Smooth muscle cell (in vitro differentiated cells): ENCODE measurements around the gene BCAR1. TPM values are rescaled to one million over a fixed set of nuclear protein-coding genes. Genes with fewer than 3 reads are reported as not detected.

Source experiments
- DNase-seq: peaks from one replicate; lab custom pipeline; 2025; ENCODE audit not compliant: unreplicated experiment; lab: John Stamatoyannopoulos, UW
- H2AFZ ChIP-seq: fragments of 200-600 bp; sonication (generic); 2 replicates; pipeline ENCODE4 v1.6.0; 2016; ENCODE audit warnings: antibody characterized with exemption, low read depth, mild to moderate bottlenecking
- H3F3A ChIP-seq: fragments of 200-600 bp; sonication (generic); 2 replicates; pipeline ENCODE4 v1.6.0; 2017; ENCODE audit warnings: antibody characterized with exemption, low read depth
- H3K27ac ChIP-seq: fragments of 200-600 bp; sonication (generic); 2 replicates; pipeline ENCODE4 v1.5.1; 2016; ENCODE audit warnings: low read depth, mild to moderate bottlenecking
- H3K27me3 ChIP-seq: fragments of 200-600 bp; sonication (generic); 2 replicates; pipeline ENCODE4 v1.6.1; 2016; ENCODE audit warnings: low read depth, mild to moderate bottlenecking
- H3K36me3 ChIP-seq: fragments of 200-600 bp; sonication (generic); 2 replicates; pipeline ENCODE4 v1.5.1; 2016; ENCODE audit warnings: low read depth
- H3K4me1 ChIP-seq: fragments of 200-600 bp; sonication (generic); 2 replicates; pipeline ENCODE4 v1.5.1; 2016; ENCODE audit warnings: low read depth
- H3K4me2 ChIP-seq: fragments of 200-600 bp; sonication (generic); 2 replicates; pipeline ENCODE4 v1.6.0; 2016; ENCODE audit warnings: mild to moderate bottlenecking
- H3K4me3 ChIP-seq: fragments of 200-600 bp; sonication (generic); 2 replicates; pipeline ENCODE4 v1.5.1; 2016; ENCODE audit warnings: mild to moderate bottlenecking
- H3K79me2 ChIP-seq: fragments of 200-600 bp; sonication (generic); 2 replicates; pipeline ENCODE4 v1.6.0; 2016; ENCODE audit warnings: low read depth, mild to moderate bottlenecking
- H3K9ac ChIP-seq: fragments of 200-600 bp; sonication (generic); 2 replicates; pipeline ENCODE4 v1.6.0; 2016; ENCODE audit warnings: low read depth
- H3K9me3 ChIP-seq: fragments of 200-600 bp; sonication (generic); replicated peaks from 2 replicates; pipeline ENCODE4 v1.5.1; 2016; ENCODE audit warnings: low read depth
- H4K20me1 ChIP-seq: fragments of 200-600 bp; sonication (generic); 2 replicates; pipeline ENCODE4 v1.6.0; 2016; ENCODE audit warnings: low read depth
- CTCF ChIP-seq: fragments of 200-600 bp; sonication (generic); IDR thresholded peaks from 2 replicates; pipeline ENCODE4 v1.5.1; 2017; ENCODE audit warnings: borderline replicate concordance, mild to moderate bottlenecking, antibody characterized with exemption; ENCODE audit not compliant: insufficient read depth, poor library complexity, severe bottlenecking
- whole genome bisulfite sequencing: methylation state at CpG from one replicate; pipeline ENCODE4 v1.1.7; 2016; ENCODE audit warnings: low lambda C conversion rate; 5-methylcytosine and 5-hydroxymethylcytosine counted together
- polyA plus RNA-seq: library from polyadenylated mRNA; unstranded; fragments of >200 nt; fragmentation: Nextera tagmentation; extraction: Ambion mirVana; gene quantifications from 2 replicates; pipeline ENCODE4 v1.2.1, GENCODE V29; 2016
- total RNA-seq: library from RNA; depleted of rRNA; stranded (reverse); fragments of >200 nt; gene quantifications from 2 replicates; pipeline ENCODE4 v1.2.3, GENCODE V29; 2014

BCAR1 gene
- total and polyA plus RNA-seq, 2 experiments from 2014 or later: 49.4 to 117 TPM

DNA sequence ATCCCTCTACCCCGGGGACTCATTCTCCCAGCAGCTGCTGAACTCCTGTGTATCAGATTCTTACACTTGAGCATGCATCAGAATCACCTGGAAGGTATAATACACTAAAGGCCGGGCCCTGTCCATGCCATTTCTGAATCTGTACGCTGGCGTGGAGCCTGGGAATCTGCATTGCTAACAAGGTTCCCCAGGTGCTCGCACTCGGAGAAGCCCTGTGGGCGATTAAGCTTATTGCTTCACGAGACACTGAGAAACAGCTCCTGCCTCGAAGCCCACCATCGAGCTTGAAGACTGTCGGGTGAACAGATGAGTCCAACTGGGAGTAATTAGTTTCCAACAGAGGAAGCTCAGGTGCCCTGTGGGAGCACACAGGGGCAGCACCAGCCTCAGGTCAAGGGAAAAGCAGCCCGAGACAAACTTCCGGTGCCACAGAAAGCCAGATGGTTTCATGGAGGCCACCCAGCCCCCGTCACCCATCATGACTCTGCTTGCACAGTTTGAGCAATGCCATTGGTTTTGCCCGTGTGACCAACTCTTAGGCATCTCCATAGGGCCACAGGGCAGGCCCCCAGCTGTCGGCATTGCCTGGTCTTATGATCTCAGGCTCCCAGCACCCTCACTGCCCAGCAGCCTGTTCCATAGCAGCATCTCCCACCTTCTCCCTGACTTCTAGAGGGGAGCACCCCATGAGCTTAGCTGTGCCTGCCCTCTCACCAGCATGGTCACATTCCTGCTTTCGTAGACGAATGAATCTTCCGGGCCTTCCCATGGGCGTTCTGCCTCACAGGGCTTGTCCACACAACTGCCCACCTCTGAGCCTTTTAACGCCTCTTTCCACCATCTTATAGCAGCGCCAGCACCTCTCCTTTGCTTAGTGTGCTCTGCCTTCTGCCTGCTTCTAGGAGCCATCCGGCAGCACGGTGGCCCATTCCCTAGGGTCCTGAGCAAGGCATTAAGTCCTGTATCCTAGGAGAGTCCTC, 55.3 kb downstream of the BCAR1 start:
- WGBS: 90% methylated on average over 24 of the region's 24 CpGs
- no peaks in the 10 kb centered on the region for H3K79me2 ChIP-seq
- no peak for DNase-seq

DNA sequence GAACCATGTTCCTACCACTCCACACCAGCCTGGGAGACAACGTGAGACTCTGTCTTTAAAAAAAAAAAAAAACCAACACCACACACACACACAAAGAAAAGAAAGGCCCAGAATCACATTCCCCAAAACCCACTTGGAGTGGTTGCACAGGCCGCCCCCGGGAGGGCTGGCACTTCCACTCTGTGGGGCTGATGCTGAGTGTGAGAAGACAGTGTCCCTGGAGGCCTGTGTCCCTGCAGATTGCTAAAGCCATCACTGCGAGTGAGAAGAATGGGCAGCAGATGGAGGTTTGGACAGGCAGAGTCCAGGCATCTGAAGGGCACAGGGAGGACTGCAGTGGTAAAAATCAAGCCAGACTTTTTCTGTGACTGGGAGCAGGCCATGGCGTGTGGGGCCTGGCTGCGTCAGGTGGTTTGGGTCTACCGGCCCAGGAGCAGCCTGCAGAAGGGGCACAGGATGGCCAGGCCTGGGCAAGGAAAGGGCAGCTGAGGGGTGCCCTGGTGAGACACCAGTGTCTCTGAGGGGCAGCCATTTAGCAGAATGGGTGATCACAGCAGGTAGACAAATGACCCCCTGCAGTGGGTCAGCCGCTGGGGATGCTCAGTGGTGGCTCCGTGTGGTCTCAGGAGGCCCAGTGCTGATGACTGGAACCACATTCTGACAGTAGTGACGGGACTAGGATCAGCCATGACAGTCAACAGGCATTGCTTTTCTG, 57.5 kb downstream of the BCAR1 start:
- no peak overlapping the region for H3K4me3 ChIP-seq
- H2AFZ ChIP-seq: no peak overlapping the region
- no peaks in the 10 kb centered on the region for H3K4me1 ChIP-seq
- DNase-seq: no peak
- H4K20me1 ChIP-seq: no peaks in the 10 kb centered on the region
- no peaks in the 10 kb centered on the region for H3K9me3 ChIP-seq
- H3K27ac ChIP-seq: no peak overlapping the region
- H3K4me2 ChIP-seq: peak overlapping the region; percentile 10
- no peaks in the 10 kb centered on the region for H3K79me2 ChIP-seq
- WGBS: 72% methylated on average over 10 of the region's 10 CpGs
- H3K36me3 ChIP-seq: no peaks in the 10 kb centered on the region
- no peaks in the 10 kb centered on the region for H3F3A ChIP-seq
- no peak for TF ChIP-seq CTCF
- peaks cover 5% of the 10 kb centered on the region for H3K27me3 ChIP-seq
- H3K9ac ChIP-seq: no peak overlapping the region

More for the DNA sequence above, 55.3 kb downstream of the BCAR1 start:
- TF ChIP-seq CTCF: no peak
- no peak overlapping the region for H3K4me2 ChIP-seq
- no peak overlapping the region for H3K4me3 ChIP-seq
- no peak overlapping the region for H2AFZ ChIP-seq
- H3K4me1 ChIP-seq: no peaks in the 10 kb centered on the region
- H3K9ac ChIP-seq: no peak overlapping the region
- no peaks in the 10 kb centered on the region for H3K27me3 ChIP-seq
- no peaks in the 10 kb centered on the region for H3K36me3 ChIP-seq
- H4K20me1 ChIP-seq: no peaks in the 10 kb centered on the region
- H3K9me3 ChIP-seq: no peaks in the 10 kb centered on the region
- H3F3A ChIP-seq: no peaks in the 10 kb centered on the region
- no peak overlapping the region for H3K27ac ChIP-seq

- Histone ChIP-seq H3K4me3 (no peak overlapping the region), H3K36me3 (no peaks in the 10 kb centered on the region), H3K4me2 (peak overlapping the region; percentile 10), H3F3A (no peaks in the 10 kb centered on the region), H3K4me1 (no peaks in the 10 kb centered on the region), H3K9me3 (no peaks in the 10 kb centered on the region), H3K27ac (no peak overlapping the region), H3K9ac (no peak overlapping the region), H3K27me3 (peaks cover 5% of the 10 kb centered on the region), H2AFZ (no peak overlapping the region), H4K20me1 (no peaks in the 10 kb centered on the region), H3K79me2 (no peaks in the 10 kb centered on the region)
- WGBS: 29% methylated on average over 4 of the region's 4 CpGs
- DNase-seq: no peak
- no peak for TF ChIP-seq CTCF
These were observed 58.2 kb downstream of the BCAR1 start for GRCh38 chr16:75193265-75193650.
